K562 (cell line): ENCODE results near the gene KYAT1. TPM values are rescaled to one million over a fixed set of nuclear protein-coding genes. Genes with fewer than 3 reads are reported as not detected.
A peak's percentile ranks its signal among the peaks of the same experiment; 100 is the strongest.

Source experiments
- ARID4B ChIP-seq: sonication (generic); formaldehyde crosslinking; IDR thresholded peaks from 2 replicates; pipeline ENCODE4 v1.8.0; 2022; ENCODE audit warnings: mild to moderate bottlenecking, missing genetic modification reagents
- E2F6 ChIP-seq, 2 experiments: IDR thresholded peaks; 2 replicates each; pipeline ENCODE4 v1.6.1; 2011; ENCODE audit warnings: borderline replicate concordance in 1 of 2, control low read depth in 1 of 2, low read depth in 1 of 2, low read length in 1 of 2, mild to moderate bottlenecking in 1 of 2, mixed read lengths in 1 of 2, moderate library complexity in 1 of 2; ENCODE audit not compliant: insufficient read depth in 1 of 2, insufficient read length in 1 of 2, poor library complexity in 1 of 2, severe bottlenecking in 1 of 2; ENCODE audit errors: extremely low read depth in 1 of 2
- MCM5 ChIP-seq: fragments of 450-650 bp; IDR thresholded peaks from 2 replicates; pipeline ENCODE4 v1.6.1; 2016; ENCODE audit warnings: low read depth
- MNT ChIP-seq, 2 experiments: fragments of 450-650 bp; conservative IDR thresholded peaks; 2 replicates each; pipeline ENCODE4 v1.6.1; 2017; ENCODE audit warnings: mild to moderate bottlenecking in 2 of 2, moderate library complexity in 2 of 2
- TRIM28 ChIP-seq: fragments of 450-650 bp; IDR thresholded peaks from 2 replicates; pipeline ENCODE4 v1.6.1; 2017
- polyA plus RNA-seq, 8 experiments: library from polyadenylated mRNA; depleted of rRNA in 4 of 8; stranded (reverse) in 5 of 8; unstranded in 3 of 8; fragments of >200 nt; fragmentation: Nextera tagmentation in 2 of 8; fragmentation: Illumina TruSeq in 1 of 8; extraction: Ambion mirVana in 2 of 8; extraction: Trizol in 1 of 8; gene quantifications; 2 replicates each; pipeline versions ENCODE4 v1.2.1 to v1.2.3, GENCODE V29; 2011 to 2014; ENCODE audit warnings: inconsistent platforms in 1 of 8, missing spikeins in 1 of 8
- total RNA-seq, 7 experiments: library from RNA; depleted of rRNA in 6 of 7; stranded (reverse); fragments of >200 nt in 6 of 7; fragmentation: Illumina TruSeq in 2 of 7; extraction: Trizol in 2 of 7; gene quantifications; 2 replicates each; pipeline versions ENCODE4 v1.2.1 to v1.2.3, GENCODE V29; 2011 to 2021; ENCODE audit warnings: low replicate concordance in 1 of 7

Gene KYAT1
- total and polyA plus RNA-seq, 9 of the 15 experiments (the other 6 are each of a cell fraction or from before 2014, with no cell fraction given), result 6.4 to 16.8 (median 11.1) TPM

- TF ChIP-seq MNT (conservative IDR thresholded peaks at IDR 0.05) (0 out of 4 replicates have a peak, but pooled peaks of 1 of the 2 experiments have one; percentile 16), MCM5 (no peak), ARID4B (CRISPR knock-in tag) (0 out of 2 replicates have a peak, but pooled peaks have one; percentile 43), TRIM28 (no peak), E2F6 (IDR thresholded peaks at IDR 0.05; ENCODE audit: borderline replicate concordance in 1 of 2, extremely low read depth in 1 of 2, insufficient read depth in 1 of 2, insufficient read length in 1 of 2, low read depth in 1 of 2, low read length in 1 of 2, poor library complexity in 1 of 2, severe bottlenecking in 1 of 2) (peak in 1 of 2 experiments; percentile 11)
- TF ChIP-seq, all 486 proteins: peak for 4
These were observed 29.8 kb upstream of the KYAT1 start (continued) for GRCh38 chr9:128911529-128912035.
